ENCODE data around the gene NR6A1. TPM values are rescaled to one million over a fixed set of nuclear protein-coding genes. Genes with fewer than 3 reads are reported as not detected.

Gene NR6A1
- polyA plus RNA-seq, 1 experiment = 0.25 TPM

DNA sequence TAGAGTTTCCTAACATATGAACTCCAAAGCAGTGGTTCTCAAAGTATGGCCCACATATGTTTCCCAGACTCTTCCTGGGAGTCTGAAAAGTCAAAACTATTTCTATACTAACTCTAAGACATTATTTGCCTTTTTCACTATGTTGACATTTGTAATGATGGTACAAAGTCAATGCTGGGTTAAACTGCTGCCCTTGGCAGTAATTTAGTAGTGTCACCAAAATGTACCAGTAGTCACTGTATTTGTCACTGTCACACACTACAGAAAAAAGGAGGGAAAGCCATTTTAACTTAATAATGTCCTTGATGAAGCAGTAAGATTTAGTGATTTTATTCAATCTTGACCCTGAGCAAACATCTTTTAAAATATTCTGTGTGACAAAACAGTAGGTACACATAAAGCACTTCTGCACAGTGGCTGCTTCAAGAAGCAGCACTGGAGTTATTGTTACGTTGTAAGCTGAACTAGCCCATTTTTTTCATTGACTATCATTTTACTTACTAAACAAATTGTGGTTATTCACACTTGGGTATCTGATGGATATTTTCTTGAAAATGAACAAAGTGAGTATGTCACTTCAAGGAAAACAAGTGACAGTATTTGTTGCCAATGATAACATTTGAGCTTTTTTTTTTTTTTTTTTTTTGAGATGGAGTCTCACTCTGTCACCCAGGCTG, 90.3 kb downstream of the NR6A1 start:
- POLR2A ChIA-PET = interaction anchor here (0.6 kb wide), 1 partner anchor 11 kb away, joined by 6 read pairs; no protein-coding TSS in a partner anchor
- no peaks in the 10 kb centered on the region for H3K27me3 ChIP-seq (ENCODE audit: control insufficient read depth, insufficient read depth, low read length)
- CTCF ChIA-PET = interaction anchor here (0.6 to 1.4 kb wide), 5 partner anchors 11 to 197 kb away, joined by 3 to 5 read pairs (median 3); no protein-coding TSS in a partner anchor
- no peak for TF ChIP-seq CTCF (IDR thresholded peaks at IDR 0.05; ENCODE audit: insufficient read depth, low read depth, low read length)
- H3K36me3 ChIP-seq (ENCODE audit: control insufficient read depth, insufficient read depth, low read length) = no peaks in the 10 kb centered on the region
- no peak for DNase-seq (ENCODE audit: low read depth)
- no peak overlapping the region for H3K4me3 ChIP-seq (ENCODE audit: low read depth, low read length)

GRCh38 chr9:124680049-124680448, 91.1 kb downstream of the NR6A1 start:
- no peak for TF ChIP-seq CTCF (IDR thresholded peaks at IDR 0.05; ENCODE audit: insufficient read depth, low read depth, low read length)
- H3K4me3 ChIP-seq (ENCODE audit: low read depth, low read length) = no peak overlapping the region
- DNase-seq (ENCODE audit: low read depth) = no peak
- no peaks in the 10 kb centered on the region for H3K27me3 ChIP-seq (ENCODE audit: control insufficient read depth, insufficient read depth, low read length)
- ChIA-PET POLR2A (interaction anchor here (0.6 kb wide), 1 partner anchor 15 kb away, joined by 3 read pairs; no protein-coding TSS in a partner anchor), CTCF (interaction anchor here (0.6 to 2.2 kb wide), 3 partner anchors 32 to 198 kb away, joined by 3 to 5 read pairs (median 5); no protein-coding TSS in a partner anchor)
- H3K36me3 ChIP-seq (ENCODE audit: control insufficient read depth, insufficient read depth, low read length) = no peaks in the 10 kb centered on the region

DNA sequence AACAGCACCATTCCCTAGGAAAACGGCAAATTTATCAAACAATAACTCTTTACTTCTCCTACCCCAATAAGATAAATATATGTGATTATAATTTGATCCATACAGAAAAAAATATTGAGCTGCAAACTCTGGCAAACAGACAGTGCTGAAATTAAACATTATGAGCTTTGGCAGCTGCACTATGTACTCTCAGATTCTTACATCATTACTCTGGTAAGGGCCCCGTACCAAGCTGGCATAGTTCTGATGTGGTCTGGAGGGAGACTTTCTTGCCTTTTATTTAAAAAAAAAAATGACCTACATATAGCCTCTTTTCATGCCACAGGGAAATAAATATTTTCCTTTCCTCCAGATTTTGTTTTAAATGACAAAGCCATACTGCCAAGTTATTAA, 95.0 kb downstream of the NR6A1 start:
- no peak for DNase-seq (ENCODE audit: low read depth)
- no peaks in the 10 kb centered on the region for H3K36me3 ChIP-seq (ENCODE audit: control insufficient read depth, insufficient read depth, low read length)
- CTCF ChIA-PET = interaction anchor here (1.5 to 2.2 kb wide), 3 partner anchors 35 to 59 kb away, joined by 5 to 6 read pairs (median 5); no protein-coding TSS in a partner anchor

GRCh38 chr9:124675261-124676158, 95.6 kb downstream of the NR6A1 start:
- ChIA-PET CTCF (interaction anchor here (0.6 to 2.2 kb wide), 4 partner anchors 36 to 431 kb away, joined by 3 to 6 read pairs (median 5); no protein-coding TSS in a partner anchor), POLR2A (no interaction called here)
- TF ChIP-seq CTCF (IDR thresholded peaks at IDR 0.05; ENCODE audit: insufficient read depth, low read depth, low read length) = no peak
- H3K27me3 ChIP-seq (ENCODE audit: control insufficient read depth, insufficient read depth, low read length) = no peaks in the 10 kb centered on the region
- DNase-seq (ENCODE audit: low read depth) = no peak
- H3K4me3 ChIP-seq (ENCODE audit: low read depth, low read length) = no peak overlapping the region
- H3K36me3 ChIP-seq (ENCODE audit: control insufficient read depth, insufficient read depth, low read length) = no peaks in the 10 kb centered on the region

More for the DNA sequence above, 95.0 kb downstream of the NR6A1 start:
- POLR2A ChIA-PET = no interaction called here
- H3K4me3 ChIP-seq (ENCODE audit: low read depth, low read length) = no peak overlapping the region
- no peaks in the 10 kb centered on the region for H3K27me3 ChIP-seq (ENCODE audit: control insufficient read depth, insufficient read depth, low read length)
- no peak for TF ChIP-seq CTCF (IDR thresholded peaks at IDR 0.05; ENCODE audit: insufficient read depth, low read depth, low read length)

- TF ChIP-seq CTCF (IDR thresholded peaks at IDR 0.05; ENCODE audit: insufficient read depth, low read depth, low read length) = no peak
- Histone ChIP-seq H3K27me3 (ENCODE audit: control insufficient read depth, insufficient read depth, low read length) (no peaks in the 10 kb centered on the region), H3K36me3 (ENCODE audit: control insufficient read depth, insufficient read depth, low read length) (no peaks in the 10 kb centered on the region), H3K4me3 (ENCODE audit: low read depth, low read length) (no peak overlapping the region)
- no peak for DNase-seq (ENCODE audit: low read depth)
- ChIA-PET CTCF (interaction anchor here (0.6 to 1.9 kb wide), 2 partner anchors 58 to 432 kb away, joined by 3 to 5 read pairs; no protein-coding TSS in a partner anchor), POLR2A (no interaction called here)
Measured at GRCh38 chr9:124674651-124675050, 96.5 kb downstream of the NR6A1 start.

All from BJ (cell line).